ENCODE results near the gene HYOU1.

Gene HYOU1

GRCh38 chr11:119057000-119057769 lies at the start of gene HYOU1:
TSS of gene HYOU1 (minus strand) at chr11:119057205. CDS start at chr11:119056160, 1,045 bp downstream.
- in situ Hi-C loops (cut with HindIII; ENCODE audit: low sequenced_read_pairs): no loop called here

GRCh38 chr11:119103793-119104192 lies 46.8 kb upstream of the HYOU1 start:
- in situ Hi-C loops (cut with HindIII; ENCODE audit: low sequenced_read_pairs): loop anchor here (5.0 to 25.0 kb wide), 3 partner anchors 86 to 159 kb away; partner anchors contain the start of genes RPS25 and TRAPPC4

- in situ Hi-C loops (cut with HindIII; ENCODE audit: low sequenced_read_pairs): loop anchor here (5.0 to 25.0 kb wide), 3 partner anchors 86 to 159 kb away; partner anchors contain the start of genes RPS25 and TRAPPC4
Observed at GRCh38 chr11:119103161-119103664, 46.2 kb upstream of the HYOU1 start.

- in situ Hi-C loops (cut with HindIII; ENCODE audit: low sequenced_read_pairs): loop anchor here (5.0 to 25.0 kb wide), 3 partner anchors 85 to 160 kb away; partner anchors contain the start of genes RPS25 and TRAPPC4
Observed at GRCh38 chr11:119101759-119102423, 44.9 kb upstream of the HYOU1 start, which contains the start of gene DPAGT1. TSS of gene DPAGT1 (minus strand) at chr11:119101853. CDS start at chr11:119101655, 198 bp downstream.

- in situ Hi-C loops (cut with HindIII; ENCODE audit: low sequenced_read_pairs): loop anchor here (5.0 to 25.0 kb wide), 3 partner anchors 84 to 161 kb away; partner anchors contain the start of genes RPS25 and TRAPPC4
Observed at GRCh38 chr11:119100994-119101758, 44.2 kb upstream of the HYOU1 start.

GRCh38 chr11:119100246-119100970 lies 43.4 kb upstream of the HYOU1 start:
- in situ Hi-C loops (cut with HindIII; ENCODE audit: low sequenced_read_pairs): loop anchor here (5.0 to 25.0 kb wide), 3 partner anchors 83 to 162 kb away; partner anchors contain the start of genes RPS25 and TRAPPC4

GRCh38 chr11:119099711-119100110 lies 42.7 kb upstream of the HYOU1 start:
- in situ Hi-C loops (cut with HindIII; ENCODE audit: low sequenced_read_pairs): loop anchor here (5.0 to 25.0 kb wide), 3 partner anchors 82 to 163 kb away; partner anchors contain the start of genes RPS25 and TRAPPC4

- in situ Hi-C loops (cut with HindIII; ENCODE audit: low sequenced_read_pairs): no loop called here
Observed at GRCh38 chr11:119095066-119095880, 38.3 kb upstream of the HYOU1 start.

GRCh38 chr11:119094816-119095065 lies 37.7 kb upstream of the HYOU1 start:
- in situ Hi-C loops (cut with HindIII; ENCODE audit: low sequenced_read_pairs): no loop called here

GRCh38 chr11:119093942-119094815 lies 37.2 kb upstream of the HYOU1 start:
- in situ Hi-C loops (cut with HindIII; ENCODE audit: low sequenced_read_pairs): no loop called here

- in situ Hi-C loops (cut with HindIII; ENCODE audit: low sequenced_read_pairs): no loop called here
Observed at GRCh38 chr11:119092880-119093842, 36.2 kb upstream of the HYOU1 start.

- in situ Hi-C loops (cut with HindIII; ENCODE audit: low sequenced_read_pairs): no loop called here
Observed at GRCh38 chr11:119091966-119092879, 35.2 kb upstream of the HYOU1 start.

GRCh38 chr11:119091178-119091577 lies 34.2 kb upstream of the HYOU1 start:
- in situ Hi-C loops (cut with HindIII; ENCODE audit: low sequenced_read_pairs): no loop called here

GRCh38 chr11:119089319-119089718 lies 32.3 kb upstream of the HYOU1 start:
- in situ Hi-C loops (cut with HindIII; ENCODE audit: low sequenced_read_pairs): no loop called here

GRCh38 chr11:119088406-119088805 lies 31.4 kb upstream of the HYOU1 start:
- in situ Hi-C loops (cut with HindIII; ENCODE audit: low sequenced_read_pairs): no loop called here

- in situ Hi-C loops (cut with HindIII; ENCODE audit: low sequenced_read_pairs): no loop called here
Observed at GRCh38 chr11:119087747-119088241, 30.8 kb upstream of the HYOU1 start.

Data from DLD1 (cell line).